ENCODE data around the gene PDXK. TPM values are rescaled to one million over a fixed set of nuclear protein-coding genes. Genes with fewer than 3 reads are reported as not detected.

PDXK gene
- total and polyA plus RNA-seq, 3 donors from 2014 or later: 277 to 871 (median 327) TPM

DNA sequence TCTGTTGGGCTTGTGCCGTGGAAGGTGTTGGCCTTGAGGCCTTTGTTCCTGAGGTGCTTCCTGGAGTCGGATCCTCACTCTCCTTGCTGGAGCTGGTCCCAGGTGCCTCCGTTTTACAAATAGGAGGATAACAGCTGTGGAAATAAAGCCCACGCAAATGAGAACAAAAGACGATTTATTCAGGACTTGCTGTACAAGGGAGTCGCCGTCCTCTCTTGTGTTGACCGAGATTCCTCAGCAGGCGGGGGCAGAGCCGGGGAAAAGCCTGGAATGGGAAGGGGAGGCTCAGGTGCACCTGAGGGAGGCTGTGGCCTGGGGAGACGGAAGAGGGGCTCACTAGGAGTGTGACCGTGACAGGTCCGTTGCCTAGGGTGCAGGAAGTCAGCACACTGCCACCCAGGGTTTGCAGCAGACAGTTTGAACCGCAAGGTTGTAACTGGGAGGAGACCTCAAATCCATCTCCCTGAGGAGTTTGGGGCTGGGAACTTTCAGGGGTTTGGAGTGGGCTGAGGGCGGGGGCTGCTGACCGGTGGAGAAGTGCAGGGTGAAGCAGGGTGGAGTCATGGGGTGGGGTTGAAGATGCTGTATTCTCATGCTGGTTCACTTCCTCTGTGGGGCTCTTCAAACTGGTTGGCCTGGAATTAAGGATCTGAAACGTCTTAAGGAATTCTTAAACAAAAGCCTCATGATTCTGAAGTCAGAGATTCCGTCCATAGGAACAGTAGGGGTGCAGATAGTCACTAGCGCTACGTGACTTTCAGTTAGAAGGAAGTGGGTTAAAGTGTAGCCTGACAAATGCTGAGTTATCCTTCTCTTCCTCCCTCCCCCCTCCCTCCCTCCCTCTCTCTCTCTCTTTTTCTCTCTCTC is 59.8 kb downstream of the PDXK start:
- H3K4me1 ChIP-seq: peaks cover 12% of the 10 kb centered on the region
- intact Hi-C loops (cut with DNase I; ENCODE audit: low total_unique reads): no loop called here
- no peaks in the 10 kb centered on the region for H3K27me3 ChIP-seq
- H3K9me3 ChIP-seq: no peaks in the 10 kb centered on the region
- H3K27ac ChIP-seq: peak overlapping the region; percentile 33 to 53
- peak; percentile 72 for DNase-seq
- WGBS, 2 donors: 40 to 52% methylated on average over 20 of the region's 20 CpGs
- H3K4me3 ChIP-seq: no peak overlapping the region
- TF ChIP-seq, protein P1, sequence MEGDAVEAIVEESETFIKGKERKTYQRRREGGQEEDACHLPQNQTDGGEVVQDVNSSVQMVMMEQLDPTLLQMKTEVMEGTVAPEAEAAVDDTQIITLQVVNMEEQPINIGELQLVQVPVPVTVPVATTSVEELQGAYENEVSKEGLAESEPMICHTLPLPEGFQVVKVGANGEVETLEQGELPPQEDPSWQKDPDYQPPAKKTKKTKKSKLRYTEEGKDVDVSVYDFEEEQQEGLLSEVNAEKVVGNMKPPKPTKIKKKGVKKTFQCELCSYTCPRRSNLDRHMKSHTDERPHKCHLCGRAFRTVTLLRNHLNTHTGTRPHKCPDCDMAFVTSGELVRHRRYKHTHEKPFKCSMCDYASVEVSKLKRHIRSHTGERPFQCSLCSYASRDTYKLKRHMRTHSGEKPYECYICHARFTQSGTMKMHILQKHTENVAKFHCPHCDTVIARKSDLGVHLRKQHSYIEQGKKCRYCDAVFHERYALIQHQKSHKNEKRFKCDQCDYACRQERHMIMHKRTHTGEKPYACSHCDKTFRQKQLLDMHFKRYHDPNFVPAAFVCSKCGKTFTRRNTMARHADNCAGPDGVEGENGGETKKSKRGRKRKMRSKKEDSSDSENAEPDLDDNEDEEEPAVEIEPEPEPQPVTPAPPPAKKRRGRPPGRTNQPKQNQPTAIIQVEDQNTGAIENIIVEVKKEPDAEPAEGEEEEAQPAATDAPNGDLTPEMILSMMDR (IDR thresholded peaks at IDR 0.05): no peak
- TF ChIP-seq POLR2A (IDR thresholded peaks at IDR 0.05): no peak
- no peaks in the 10 kb centered on the region for H3K36me3 ChIP-seq (ENCODE audit: low read depth, missing control alignments)

DNA sequence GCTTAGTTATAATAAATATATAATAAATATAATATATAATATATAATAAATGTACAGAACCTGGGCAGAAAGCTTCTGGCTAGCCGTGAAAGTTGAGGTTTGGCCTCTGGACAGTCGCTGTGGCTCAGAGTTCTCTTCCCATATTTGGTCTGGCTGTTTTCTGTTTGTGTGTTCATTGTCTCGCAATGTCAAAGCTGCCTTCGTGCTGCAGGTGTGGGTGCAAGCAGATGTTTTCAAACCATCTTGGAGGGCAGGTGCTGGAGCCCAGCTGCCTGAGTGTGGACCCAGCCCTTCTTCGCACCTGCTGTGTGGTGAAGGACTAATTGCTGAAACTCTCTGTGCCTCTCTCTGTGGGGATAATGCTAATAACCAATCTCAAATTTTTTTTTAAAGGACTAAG is 60.7 kb downstream of the PDXK start:
- Histone ChIP-seq H3K36me3 (ENCODE audit: low read depth, missing control alignments) (no peaks in the 10 kb centered on the region), H3K27ac (peak overlapping the region in 1 of 2 donors; percentile 33), H3K4me3 (no peak overlapping the region), H3K9me3 (no peaks in the 10 kb centered on the region), H3K27me3 (no peaks in the 10 kb centered on the region), H3K4me1 (peaks cover 6% of the 10 kb centered on the region)
- intact Hi-C loops (cut with DNase I; ENCODE audit: low total_unique reads): no loop called here
- WGBS, 2 donors: 78 to 83% methylated on average over 5 of the region's 5 CpGs
- TF ChIP-seq, protein P1 (IDR thresholded peaks at IDR 0.05): no peak
- no peak for TF ChIP-seq POLR2A (IDR thresholded peaks at IDR 0.05)
- DNase-seq: no peak

DNA sequence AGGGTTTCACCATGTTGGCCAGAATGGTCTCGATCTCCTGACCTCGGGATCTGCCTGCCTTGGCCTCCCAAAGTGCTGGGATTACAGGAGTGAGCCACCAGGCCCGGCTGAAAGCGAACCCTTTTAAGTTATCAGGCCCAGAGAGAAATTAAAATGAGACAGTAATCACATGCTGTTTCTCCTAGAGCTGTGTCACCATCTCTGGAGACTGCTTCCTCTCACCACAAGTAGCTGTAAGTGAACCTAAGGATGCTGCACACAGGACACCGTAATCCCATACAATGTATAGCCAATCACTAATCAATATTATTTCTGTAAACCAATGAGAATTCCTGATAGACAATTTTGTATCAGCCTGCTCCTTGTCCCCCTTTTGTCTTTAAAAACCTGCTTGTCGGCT is 62.9 kb downstream of the PDXK start:
- WGBS, 2 donors: 77 to 81% methylated on average over 6 of the region's 6 CpGs
- intact Hi-C loops (cut with DNase I; ENCODE audit: low total_unique reads): no loop called here
- TF ChIP-seq POLR2A (IDR thresholded peaks at IDR 0.05): no peak
- TF ChIP-seq, protein P1 (IDR thresholded peaks at IDR 0.05): no peak

DNA sequence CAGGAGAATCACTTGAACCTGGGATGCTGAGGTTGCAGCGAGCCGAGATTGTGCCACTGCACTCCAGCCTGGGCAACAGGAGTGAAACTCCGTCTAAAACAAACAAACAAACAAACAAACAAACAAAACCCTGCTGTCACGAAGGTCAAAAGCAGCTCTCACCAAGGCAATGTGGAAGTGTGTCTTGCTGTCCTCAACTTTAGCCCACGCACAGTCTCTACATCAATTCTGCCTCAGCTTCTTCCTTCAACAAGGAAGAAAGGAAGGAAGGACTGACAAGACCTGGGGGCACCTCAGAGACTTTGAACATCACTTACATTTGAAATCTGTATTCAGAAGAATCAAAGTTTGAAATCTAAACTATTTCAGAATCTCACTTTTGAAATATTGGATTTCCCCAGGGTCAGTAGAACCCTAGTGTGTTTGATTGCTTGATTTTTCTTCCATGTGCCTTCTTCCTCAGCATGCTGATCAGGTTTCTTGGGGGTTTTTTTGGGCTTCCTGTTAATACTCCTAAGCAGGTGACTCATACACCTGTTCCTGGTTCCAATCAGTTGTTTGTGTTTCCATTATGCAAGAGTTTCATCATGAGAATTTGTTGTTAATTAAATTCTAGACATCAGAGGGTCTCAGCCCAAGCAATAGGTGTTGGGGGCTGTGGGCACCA is 63.6 kb downstream of the PDXK start:
- DNase-seq: no peak
- WGBS, 2 donors: 80 to 84% methylated on average over 5 of the region's 5 CpGs
- Histone ChIP-seq H3K4me1 (peaks cover 5% of the 10 kb centered on the region), H3K27me3 (no peaks in the 10 kb centered on the region), H3K27ac (no peak overlapping the region), H3K36me3 (ENCODE audit: low read depth, missing control alignments) (no peaks in the 10 kb centered on the region), H3K9me3 (no peaks in the 10 kb centered on the region), H3K4me3 (no peak overlapping the region)
- TF ChIP-seq, protein P1 (IDR thresholded peaks at IDR 0.05): no peak
- TF ChIP-seq POLR2A (IDR thresholded peaks at IDR 0.05): no peak
- intact Hi-C loops (cut with DNase I; ENCODE audit: low total_unique reads): no loop called here

More for the DNA sequence above, 62.9 kb downstream of the PDXK start:
- no peaks in the 10 kb centered on the region for H3K36me3 ChIP-seq (ENCODE audit: low read depth, missing control alignments)
- no peak for DNase-seq
- H3K27me3 ChIP-seq: no peaks in the 10 kb centered on the region
- H3K4me3 ChIP-seq: no peak overlapping the region
- no peak overlapping the region for H3K27ac ChIP-seq
- H3K4me1 ChIP-seq: peaks cover 5% of the 10 kb centered on the region
- no peaks in the 10 kb centered on the region for H3K9me3 ChIP-seq

All from testis (tissue), 3 donors.